C4-2B (cell line): Measurements from ENCODE around the gene ADGRD1.
A peak's percentile ranks its signal among the peaks of the same experiment; 100 is the strongest.

Experiments used
- H3K27ac ChIP-seq: fragments of 450-650 bp; 2 replicates; pipeline ENCODE4 v1.5.1; 2017
- CTCF ChIP-seq: fragments of 450-650 bp; conservative IDR thresholded peaks from 2 replicates; pipeline ENCODE4 v1.5.1; 2017; ENCODE audit warnings: mild to moderate bottlenecking
- ZFX ChIP-seq: fragments of 450-650 bp; IDR thresholded peaks from 2 replicates; pipeline ENCODE4 v1.6.1; 2017

ADGRD1 gene

GRCh38 chr12:131028587-131029338 lies 75.1 kb downstream of the ADGRD1 start:
- H3K27ac ChIP-seq, result no peak overlapping the region
- TF ChIP-seq CTCF (no peak), ZFX (no peak)

GRCh38 chr12:131030472-131031328 lies 77.0 kb downstream of the ADGRD1 start:
- no peak for TF ChIP-seq ZFX
- TF ChIP-seq CTCF, result no peak
- H3K27ac ChIP-seq, result no peak overlapping the region

GRCh38 chr12:131032082-131032750 lies 78.5 kb downstream of the ADGRD1 start:
- TF ChIP-seq ZFX (no peak), CTCF (no peak)
- no peak overlapping the region for H3K27ac ChIP-seq

- TF ChIP-seq CTCF, result no peak
- no peak for TF ChIP-seq ZFX
- no peak overlapping the region for H3K27ac ChIP-seq
Measured at GRCh38 chr12:131033486-131033885, 79.8 kb downstream of the ADGRD1 start.

GRCh38 chr12:131033886-131034482 lies 80.3 kb downstream of the ADGRD1 start:
- no peak overlapping the region for H3K27ac ChIP-seq
- TF ChIP-seq CTCF (no peak), ZFX (no peak)

- TF ChIP-seq CTCF (no peak), ZFX (no peak)
- H3K27ac ChIP-seq, result peak overlapping the region; percentile 20
Measured at GRCh38 chr12:131034631-131035244, 81.0 kb downstream of the ADGRD1 start.
